ENCODE measurements around the gene MUSK. TPM values are rescaled to one million over a fixed set of nuclear protein-coding genes. Genes with fewer than 3 reads are reported as not detected.

MUSK gene
- total RNA-seq, 1 experiment from 2014 or later, result not detected

DNA sequence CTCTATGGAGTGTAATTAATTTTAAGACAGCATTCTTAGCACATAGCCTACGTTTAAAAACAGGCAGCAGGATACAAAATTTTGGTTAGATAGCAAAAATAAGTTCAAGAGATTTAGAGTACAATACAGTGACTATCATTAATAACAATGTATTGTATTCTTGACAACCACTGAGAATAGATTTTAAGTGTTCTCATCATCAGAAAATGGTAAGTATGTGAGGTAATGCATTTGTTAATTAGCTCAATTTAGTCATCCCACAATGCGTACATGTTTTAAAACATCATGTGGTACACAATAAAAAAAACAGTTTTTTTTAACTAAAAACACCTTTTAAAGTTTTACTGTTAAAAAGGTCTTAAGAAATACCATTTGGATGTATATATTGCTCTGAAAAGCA is 94.2 kb downstream of the MUSK start:
- DNase-seq, result no peak
- no peak overlapping the region for H3K4me3 ChIP-seq (ENCODE audit: low read depth, low read length)
- H3K9me3 ChIP-seq, result no peaks in the 10 kb centered on the region
- H3K27me3 Mint-ChIP-seq (ENCODE audit: insufficient read depth, unreplicated experiment), result no peaks in the 10 kb centered on the region
- intact Hi-C loops (cut with micrococcal nuclease; ENCODE audit: unreplicated experiment), result no loop called here
- ChIA-PET CTCF (no interaction called here), POLR2A (no interaction called here)
- peaks cover 9% of the 10 kb centered on the region for H3K9me3 Mint-ChIP-seq (ENCODE audit: unreplicated experiment)
- no peaks in the 10 kb centered on the region for H3K36me3 Mint-ChIP-seq (ENCODE audit: insufficient read depth, unreplicated experiment)
- H3K4me3 Mint-ChIP-seq (ENCODE audit: unreplicated experiment), result no peak overlapping the region
- TF ChIP-seq, protein P1, sequence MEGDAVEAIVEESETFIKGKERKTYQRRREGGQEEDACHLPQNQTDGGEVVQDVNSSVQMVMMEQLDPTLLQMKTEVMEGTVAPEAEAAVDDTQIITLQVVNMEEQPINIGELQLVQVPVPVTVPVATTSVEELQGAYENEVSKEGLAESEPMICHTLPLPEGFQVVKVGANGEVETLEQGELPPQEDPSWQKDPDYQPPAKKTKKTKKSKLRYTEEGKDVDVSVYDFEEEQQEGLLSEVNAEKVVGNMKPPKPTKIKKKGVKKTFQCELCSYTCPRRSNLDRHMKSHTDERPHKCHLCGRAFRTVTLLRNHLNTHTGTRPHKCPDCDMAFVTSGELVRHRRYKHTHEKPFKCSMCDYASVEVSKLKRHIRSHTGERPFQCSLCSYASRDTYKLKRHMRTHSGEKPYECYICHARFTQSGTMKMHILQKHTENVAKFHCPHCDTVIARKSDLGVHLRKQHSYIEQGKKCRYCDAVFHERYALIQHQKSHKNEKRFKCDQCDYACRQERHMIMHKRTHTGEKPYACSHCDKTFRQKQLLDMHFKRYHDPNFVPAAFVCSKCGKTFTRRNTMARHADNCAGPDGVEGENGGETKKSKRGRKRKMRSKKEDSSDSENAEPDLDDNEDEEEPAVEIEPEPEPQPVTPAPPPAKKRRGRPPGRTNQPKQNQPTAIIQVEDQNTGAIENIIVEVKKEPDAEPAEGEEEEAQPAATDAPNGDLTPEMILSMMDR (IDR thresholded peaks at IDR 0.05; ENCODE audit: insufficient read depth in 1 of 2, low read depth in 1 of 2, low read length in 1 of 2, severe bottlenecking in 1 of 2, unreplicated experiment in 1 of 2), result no peak
- no TSS peak for BruUV-seq (replicated peaks)
- H3K4me1 Mint-ChIP-seq (ENCODE audit: low read depth, unreplicated experiment), result peaks cover 14% of the 10 kb centered on the region
- peaks cover 3% of the 10 kb centered on the region; the same call in 1 of the 2 replicates for H3K4me1 ChIP-seq
- H3K27ac Mint-ChIP-seq (ENCODE audit: unreplicated experiment), result no peak overlapping the region
- no peaks in the 10 kb centered on the region for H3K27me3 ChIP-seq (replicated peaks; ENCODE audit: control insufficient read depth, insufficient read depth, low read length)
- no peaks in the 10 kb centered on the region for H3K36me3 ChIP-seq (ENCODE audit: control insufficient read depth, insufficient read depth, low read length)

DNA sequence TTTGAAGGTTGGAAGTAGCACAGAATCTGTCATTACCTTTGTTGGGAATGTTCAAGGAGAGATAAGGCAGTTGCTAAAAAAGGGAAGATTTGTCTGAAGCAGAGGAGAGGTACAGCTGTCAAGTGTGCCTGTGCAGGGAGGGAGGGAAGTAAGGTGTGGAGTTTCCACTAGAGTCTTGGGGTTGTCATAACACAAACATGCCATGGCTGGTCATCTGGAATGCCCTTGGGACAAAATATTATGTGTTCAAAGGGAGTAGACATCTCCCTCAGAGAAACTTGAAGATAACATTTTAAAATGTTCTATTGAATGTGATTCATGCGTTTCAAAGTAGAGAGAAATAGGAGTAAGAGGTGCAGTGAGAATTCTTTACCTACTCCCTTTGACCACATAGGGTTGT is 95.0 kb downstream of the MUSK start:
- Histone ChIP-seq H3K27me3 (replicated peaks; ENCODE audit: control insufficient read depth, insufficient read depth, low read length) (no peaks in the 10 kb centered on the region), H3K4me1 (peaks cover 3% of the 10 kb centered on the region; the same call in 1 of the 2 replicates), H3K36me3 (ENCODE audit: control insufficient read depth, insufficient read depth, low read length) (no peaks in the 10 kb centered on the region), H3K4me3 (ENCODE audit: low read depth, low read length) (no peak overlapping the region), H3K9me3 (no peaks in the 10 kb centered on the region)
- peaks cover 14% of the 10 kb centered on the region for H3K4me1 Mint-ChIP-seq (ENCODE audit: low read depth, unreplicated experiment)
- H3K36me3 Mint-ChIP-seq (ENCODE audit: insufficient read depth, unreplicated experiment), result no peaks in the 10 kb centered on the region
- intact Hi-C loops (cut with micrococcal nuclease; ENCODE audit: unreplicated experiment), result no loop called here
- ChIA-PET CTCF (no interaction called here), POLR2A (no interaction called here)
- TF ChIP-seq, protein P1 (IDR thresholded peaks at IDR 0.05; ENCODE audit: insufficient read depth in 1 of 2, low read depth in 1 of 2, low read length in 1 of 2, severe bottlenecking in 1 of 2, unreplicated experiment in 1 of 2), result no peak
- H3K9me3 Mint-ChIP-seq (ENCODE audit: unreplicated experiment), result peaks cover 8% of the 10 kb centered on the region
- H3K4me3 Mint-ChIP-seq (ENCODE audit: unreplicated experiment), result no peak overlapping the region
- H3K27ac Mint-ChIP-seq (ENCODE audit: unreplicated experiment), result no peak overlapping the region
- H3K27me3 Mint-ChIP-seq (ENCODE audit: insufficient read depth, unreplicated experiment), result no peaks in the 10 kb centered on the region
- no peak for DNase-seq
- BruUV-seq (replicated peaks), result no TSS peak

DNA sequence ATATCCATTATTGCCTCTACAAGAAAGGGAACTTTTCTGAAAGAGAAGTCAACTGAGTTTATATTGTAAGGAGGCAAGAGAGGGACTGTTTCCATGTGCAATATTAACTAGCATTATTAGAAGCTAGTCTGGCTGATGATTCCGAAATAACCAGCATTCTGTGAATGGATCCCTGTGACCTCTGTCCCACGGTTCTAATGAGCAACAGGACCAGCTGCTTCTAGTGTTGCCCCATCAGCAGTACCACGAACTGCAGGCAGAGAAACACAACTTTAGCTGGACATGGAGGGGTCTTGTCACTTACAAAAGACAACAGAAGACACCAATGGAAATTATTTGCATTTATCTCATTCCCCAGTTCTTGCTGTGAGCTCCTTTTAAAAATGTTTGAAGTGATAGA is 95.4 kb downstream of the MUSK start:
- ChIA-PET POLR2A (no interaction called here), CTCF (no interaction called here)
- no peaks in the 10 kb centered on the region for H3K27me3 Mint-ChIP-seq (ENCODE audit: insufficient read depth, unreplicated experiment)
- H3K27ac Mint-ChIP-seq (ENCODE audit: unreplicated experiment), result no peak overlapping the region
- Histone ChIP-seq H3K9me3 (no peaks in the 10 kb centered on the region), H3K4me3 (ENCODE audit: low read depth, low read length) (no peak overlapping the region), H3K27me3 (replicated peaks; ENCODE audit: control insufficient read depth, insufficient read depth, low read length) (no peaks in the 10 kb centered on the region), H3K36me3 (ENCODE audit: control insufficient read depth, insufficient read depth, low read length) (no peaks in the 10 kb centered on the region), H3K4me1 (peaks cover 3% of the 10 kb centered on the region; the same call in 1 of the 2 replicates)
- peaks cover 14% of the 10 kb centered on the region for H3K4me1 Mint-ChIP-seq (ENCODE audit: low read depth, unreplicated experiment)
- H3K4me3 Mint-ChIP-seq (ENCODE audit: unreplicated experiment), result no peak overlapping the region
- BruUV-seq (replicated peaks), result no TSS peak
- DNase-seq, result no peak
- peaks cover 3% of the 10 kb centered on the region for H3K9me3 Mint-ChIP-seq (ENCODE audit: unreplicated experiment)
- TF ChIP-seq, protein P1 (IDR thresholded peaks at IDR 0.05; ENCODE audit: insufficient read depth in 1 of 2, low read depth in 1 of 2, low read length in 1 of 2, severe bottlenecking in 1 of 2, unreplicated experiment in 1 of 2), result no peak
- intact Hi-C loops (cut with micrococcal nuclease; ENCODE audit: unreplicated experiment), result no loop called here
- H3K36me3 Mint-ChIP-seq (ENCODE audit: insufficient read depth, unreplicated experiment), result no peaks in the 10 kb centered on the region

All from Caco-2 (cell line).